SH-SY5Y (cell line): ENCODE data around the gene TSPAN15.

Experiments used
- GATA2 ChIP-seq: IDR thresholded peaks from 2 replicates; pipeline ENCODE4 v1.6.1; 2011; ENCODE audit warnings: mild to moderate bottlenecking, low read depth, low read length
- GATA3 ChIP-seq: IDR thresholded peaks from 2 replicates; pipeline ENCODE4 v1.6.1; 2011; ENCODE audit warnings: low read depth, mild to moderate bottlenecking, low read length, moderate library complexity

TSPAN15 gene

GRCh38 chr10:69413221-69413865, 37.9 kb upstream of the TSPAN15 start:
- TF ChIP-seq GATA3: no peak
- TF ChIP-seq GATA2: no peak

- no peak for TF ChIP-seq GATA3
- TF ChIP-seq GATA2: no peak
These were observed 36.9 kb upstream of the TSPAN15 start for GRCh38 chr10:69414036-69415018.

- TF ChIP-seq GATA2 (no peak), GATA3 (no peak)
These were observed 36.2 kb upstream of the TSPAN15 start for GRCh38 chr10:69415049-69415448.

- no peak for TF ChIP-seq GATA3
- no peak for TF ChIP-seq GATA2
These were observed 35.3 kb upstream of the TSPAN15 start for GRCh38 chr10:69415951-69416350.

GRCh38 chr10:69416695-69417094, 34.6 kb upstream of the TSPAN15 start, which contains the start of gene TACR2:
Gene TACR2 (minus strand): TSS chr10:69416918. CDS start chr10:69416323, 595 bp downstream.
- no peak for TF ChIP-seq GATA3
- TF ChIP-seq GATA2: no peak

- TF ChIP-seq GATA3 (no peak), GATA2 (no peak)
These were observed 33.7 kb upstream of the TSPAN15 start for GRCh38 chr10:69417542-69417941.

GRCh38 chr10:69418052-69418752, 33.1 kb upstream of the TSPAN15 start:
- TF ChIP-seq GATA2: no peak
- no peak for TF ChIP-seq GATA3

- no peak for TF ChIP-seq GATA2
- no peak for TF ChIP-seq GATA3
These were observed 32.0 kb upstream of the TSPAN15 start for GRCh38 chr10:69419096-69419743.

GRCh38 chr10:69419744-69420126, 31.5 kb upstream of the TSPAN15 start:
- no peak for TF ChIP-seq GATA2
- no peak for TF ChIP-seq GATA3

GRCh38 chr10:69421611-69422308, 29.5 kb upstream of the TSPAN15 start:
- TF ChIP-seq GATA3 (no peak), GATA2 (no peak)

GRCh38 chr10:69422676-69423075, 28.6 kb upstream of the TSPAN15 start:
- no peak for TF ChIP-seq GATA3
- TF ChIP-seq GATA2: no peak

- no peak for TF ChIP-seq GATA2
- TF ChIP-seq GATA3: no peak
These were observed 26.2 kb upstream of the TSPAN15 start for GRCh38 chr10:69425041-69425440.
